Lower leg skin (tissue), 4 donors: ENCODE data around the gene CD300LB. TPM values are rescaled to one million over a fixed set of nuclear protein-coding genes. Genes with fewer than 3 reads are reported as not detected.

Experiments
- DNase-seq, 2 donors: peaks; one replicate each; pipeline ENCODE4 v3.0.0-alpha.2; 2019; ENCODE audit warnings: low spot score in 2 of 2
- H3K4me3 ChIP-seq: fragments of 200-600 bp; sonication (generic); 2 replicates; pipeline ENCODE4 v1.5.1; 2017; ENCODE audit warnings: mild to moderate bottlenecking, low read depth; ENCODE audit not compliant: poor library complexity, severe bottlenecking
- CTCF ChIP-seq, 3 donors: fragments of 450-650 bp; IDR thresholded peaks; one replicate each; pipeline ENCODE4 v1.5.1; 2016; ENCODE audit warnings: antibody characterized with exemption in 3 of 3, mild to moderate bottlenecking in 3 of 3, moderate library complexity in 2 of 3
- POLR2A ChIP-seq, 2 donors: fragments of 450-650 bp; IDR thresholded peaks; one replicate each; pipeline ENCODE4 v1.6.1; 2016 to 2017; ENCODE audit warnings: antibody characterized with exemption in 2 of 2, mild to moderate bottlenecking in 1 of 2, moderate library complexity in 1 of 2
- WGBS, 2 donors: methylation state at CpG; one replicate each; pipeline ENCODE4 v1.1.5; 2018; 5-methylcytosine and 5-hydroxymethylcytosine counted together
- intact Hi-C: fragments of 100-400 bp; cut with DNase I; formaldehyde crosslinking; loops from one replicate; pipeline ENCODE4 v1.15.0; 2023; ENCODE audit warnings: low total_unique reads
- total RNA-seq, 4 donors: library from RNA; depleted of rRNA; stranded (reverse); fragments of >200 nt; gene quantifications; one replicate each; pipeline ENCODE4 v1.1.0, GENCODE V29; 2016

The CD300LB gene
- total RNA-seq, 4 donors from 2014 or later: 0.12 to 1.3 (median 0.55) TPM; not detected in 1

GRCh38 chr17:74478420-74479100 is 52.7 kb downstream of the CD300LB start:
- H3K4me3 ChIP-seq: no peak overlapping the region
- 38 to 60% methylated on average over 6 of the region's 6 CpGs for WGBS, 2 donors
- no peak for DNase-seq
- TF ChIP-seq CTCF (IDR thresholded peaks at IDR 0.05) (no peak), POLR2A (IDR thresholded peaks at IDR 0.05) (no peak)
- intact Hi-C loops: no loop called here

- H3K4me3 ChIP-seq: no peak overlapping the region
- 78 to 85% methylated on average over 4 of the region's 4 CpGs for WGBS, 2 donors
- TF ChIP-seq POLR2A (IDR thresholded peaks at IDR 0.05) (no peak), CTCF (IDR thresholded peaks at IDR 0.05) (no peak)
- intact Hi-C loops: no loop called here
- no peak for DNase-seq
These were observed 53.9 kb downstream of the CD300LB start for GRCh38 chr17:74477411-74477810.

GRCh38 chr17:74475189-74475588 is 56.1 kb downstream of the CD300LB start:
- intact Hi-C loops: no loop called here
- WGBS, 2 donors: 77 to 87% methylated on average over 4 of the region's 4 CpGs
- TF ChIP-seq POLR2A (IDR thresholded peaks at IDR 0.05) (no peak), CTCF (IDR thresholded peaks at IDR 0.05) (no peak)
- H3K4me3 ChIP-seq: no peak overlapping the region
- no peak for DNase-seq

GRCh38 chr17:74474043-74474792 is 57.1 kb downstream of the CD300LB start:
- no peak for DNase-seq
- no peak overlapping the region for H3K4me3 ChIP-seq
- 58 to 68% methylated on average over 8 to 9 of the region's 9 CpGs for WGBS, 2 donors
- intact Hi-C loops: no loop called here
- TF ChIP-seq POLR2A (IDR thresholded peaks at IDR 0.05) (no peak), CTCF (IDR thresholded peaks at IDR 0.05) (no peak)

- intact Hi-C loops: no loop called here
- TF ChIP-seq CTCF (IDR thresholded peaks at IDR 0.05): no peak
- no peak for TF ChIP-seq POLR2A (IDR thresholded peaks at IDR 0.05)
- WGBS, 2 donors: 84 to 89% methylated on average over 8 of the region's 8 CpGs
- H3K4me3 ChIP-seq: no peak overlapping the region
- DNase-seq: no peak
These were observed 58.0 kb downstream of the CD300LB start for GRCh38 chr17:74473294-74473693.
